ENCODE data around the gene GLOD4. TPM values are rescaled to one million over a fixed set of nuclear protein-coding genes. Genes with fewer than 3 reads are reported as not detected.

Gene GLOD4
- total RNA-seq, 1 experiment from 2014 or later = 69.7 TPM

GRCh38 chr17:828761-829160 lies 46.7 kb upstream of the GLOD4 start:
- Histone ChIP-seq H3K36me3 (ENCODE audit: control insufficient read depth, insufficient read depth, low read length) (no peaks in the 10 kb centered on the region), H3K27me3 (replicated peaks; ENCODE audit: control insufficient read depth, insufficient read depth, low read length) (no peaks in the 10 kb centered on the region), H3K4me3 (ENCODE audit: low read depth, low read length) (no peak overlapping the region), H3K9me3 (no peaks in the 10 kb centered on the region), H3K4me1 (no peaks in the 10 kb centered on the region)
- no peak for DNase-seq
- ChIA-PET CTCF (no interaction called here), POLR2A (no interaction called here)
- no peaks in the 10 kb centered on the region for H3K27me3 Mint-ChIP-seq (ENCODE audit: insufficient read depth, unreplicated experiment)
- TF ChIP-seq CTCF (IDR thresholded peaks at IDR 0.05; ENCODE audit: insufficient read depth in 1 of 2, low read depth in 1 of 2, low read length in 1 of 2, severe bottlenecking in 1 of 2, unreplicated experiment in 1 of 2) = no peak
- no peaks in the 10 kb centered on the region for H3K9me3 Mint-ChIP-seq (ENCODE audit: unreplicated experiment)
- BruUV-seq (replicated peaks) = no TSS peak
- intact Hi-C loops (cut with micrococcal nuclease; ENCODE audit: unreplicated experiment) = no loop called here
- peaks cover 84% of the 10 kb centered on the region for H3K36me3 Mint-ChIP-seq (ENCODE audit: insufficient read depth, unreplicated experiment)
- no peak overlapping the region for H3K4me3 Mint-ChIP-seq (ENCODE audit: unreplicated experiment)
- no peaks in the 10 kb centered on the region for H3K4me1 Mint-ChIP-seq (ENCODE audit: low read depth, unreplicated experiment)
- H3K27ac Mint-ChIP-seq (ENCODE audit: unreplicated experiment) = no peak overlapping the region

GRCh38 chr17:826778-827177 lies 44.7 kb upstream of the GLOD4 start:
- peaks cover 2% of the 10 kb centered on the region; the same call in 1 of the 2 replicates for H3K36me3 ChIP-seq (ENCODE audit: control insufficient read depth, insufficient read depth, low read length)

GRCh38 chr17:825216-825615 lies 43.1 kb upstream of the GLOD4 start:
- Mint-ChIP-seq H3K9me3 (ENCODE audit: unreplicated experiment) (no peaks in the 10 kb centered on the region), H3K4me1 (ENCODE audit: low read depth, unreplicated experiment) (no peaks in the 10 kb centered on the region), H3K36me3 (ENCODE audit: insufficient read depth, unreplicated experiment) (peaks cover 69% of the 10 kb centered on the region), H3K27me3 (ENCODE audit: insufficient read depth, unreplicated experiment) (no peaks in the 10 kb centered on the region), H3K4me3 (ENCODE audit: unreplicated experiment) (no peak overlapping the region), H3K27ac (ENCODE audit: unreplicated experiment) (no peak overlapping the region)
- H3K4me1 ChIP-seq = no peaks in the 10 kb centered on the region
- DNase-seq = no peak
- no TSS peak for BruUV-seq (replicated peaks)
- intact Hi-C loops (cut with micrococcal nuclease; ENCODE audit: unreplicated experiment) = no loop called here
- CTCF ChIA-PET = no interaction called here
- H3K36me3 ChIP-seq (ENCODE audit: control insufficient read depth, insufficient read depth, low read length) = peaks cover 2% of the 10 kb centered on the region; the same call in 1 of the 2 replicates
- no peak for TF ChIP-seq CTCF (IDR thresholded peaks at IDR 0.05; ENCODE audit: insufficient read depth in 1 of 2, low read depth in 1 of 2, low read length in 1 of 2, severe bottlenecking in 1 of 2, unreplicated experiment in 1 of 2)
- POLR2A ChIA-PET = interaction anchor here (0.6 kb wide), 1 partner anchor 172 kb away, joined by 3 read pairs; no protein-coding TSS in a partner anchor
- H3K9me3 ChIP-seq = no peaks in the 10 kb centered on the region
- no peak overlapping the region for H3K4me3 ChIP-seq (ENCODE audit: low read depth, low read length)
- no peaks in the 10 kb centered on the region for H3K27me3 ChIP-seq (replicated peaks; ENCODE audit: control insufficient read depth, insufficient read depth, low read length)

More at GRCh38 chr17:826778-827177, 44.7 kb upstream of the GLOD4 start:
- Histone ChIP-seq H3K27me3 (replicated peaks; ENCODE audit: control insufficient read depth, insufficient read depth, low read length) (no peaks in the 10 kb centered on the region), H3K4me3 (ENCODE audit: low read depth, low read length) (no peak overlapping the region), H3K9me3 (no peaks in the 10 kb centered on the region), H3K4me1 (no peaks in the 10 kb centered on the region)
- no TSS peak for BruUV-seq (replicated peaks)
- DNase-seq = no peak
- H3K27me3 Mint-ChIP-seq (ENCODE audit: insufficient read depth, unreplicated experiment) = no peaks in the 10 kb centered on the region
- POLR2A ChIA-PET = no interaction called here
- CTCF ChIA-PET = no interaction called here
- no peak for TF ChIP-seq CTCF (IDR thresholded peaks at IDR 0.05; ENCODE audit: insufficient read depth in 1 of 2, low read depth in 1 of 2, low read length in 1 of 2, severe bottlenecking in 1 of 2, unreplicated experiment in 1 of 2)
- H3K36me3 Mint-ChIP-seq (ENCODE audit: insufficient read depth, unreplicated experiment) = peaks cover 84% of the 10 kb centered on the region
- intact Hi-C loops (cut with micrococcal nuclease; ENCODE audit: unreplicated experiment) = no loop called here
- no peak overlapping the region for H3K4me3 Mint-ChIP-seq (ENCODE audit: unreplicated experiment)
- H3K9me3 Mint-ChIP-seq (ENCODE audit: unreplicated experiment) = no peaks in the 10 kb centered on the region
- no peak overlapping the region for H3K27ac Mint-ChIP-seq (ENCODE audit: unreplicated experiment)
- no peaks in the 10 kb centered on the region for H3K4me1 Mint-ChIP-seq (ENCODE audit: low read depth, unreplicated experiment)

Data from Caco-2 (cell line).